Caco-2 (cell line): ENCODE measurements around the gene SCGB2A2. TPM values are rescaled to one million over a fixed set of nuclear protein-coding genes. Genes with fewer than 3 reads are reported as not detected.

Source experiments
- BruUV-seq: library from RNA; stranded (reverse); fragments of 400-500 nt; replicated peaks from 2 replicates; lab custom pipeline; 2021; lab: Mats Ljungman, UMichigan
- CTCF ChIA-PET: fragments of 300-600 bp; sonication (Branson Sonifier 250); formaldehyde crosslinking; loops from one replicate; lab custom pipeline; 2022; ENCODE audit warnings: antibody characterized with exemption; lab: Charles Lee
- POLR2A ChIA-PET: fragments of 300-600 bp; sonication (Branson Sonifier 250); formaldehyde crosslinking; loops from one replicate; lab custom pipeline; 2022; ENCODE audit warnings: antibody characterized with exemption; lab: Charles Lee
- DNase-seq, 2 experiments: peaks; one replicate each; pipeline versions ENCODE4 v3.0.0 to v3.0.0-alpha.2; 2020 to 2022
- H3K27me3 ChIP-seq: replicated peaks from 2 replicates; pipeline ENCODE4 v1.6.0; 2011; ENCODE audit warnings: low read length; ENCODE audit not compliant: control insufficient read depth, insufficient read depth
- H3K36me3 ChIP-seq: 2 replicates; pipeline ENCODE4 v1.5.1; 2011; ENCODE audit warnings: low read length; ENCODE audit not compliant: control insufficient read depth, insufficient read depth
- H3K4me1 ChIP-seq: fragments of 250-450 bp; sonication (Bioruptor Pico); 2 replicates; pipeline ENCODE4 v1.5.1; 2020; ENCODE audit warnings: mild to moderate bottlenecking
- H3K4me3 ChIP-seq: 2 replicates; pipeline ENCODE4 v1.5.1; 2011; ENCODE audit warnings: low read depth, mild to moderate bottlenecking, control low read depth, low read length
- H3K9me3 ChIP-seq: fragments of 250-450 bp; sonication (Bioruptor Pico); 2 replicates; pipeline ENCODE4 v1.5.1; 2020; ENCODE audit warnings: mild to moderate bottlenecking, moderate library complexity
- H3K27ac Mint-ChIP-seq: one replicate; pipeline ENCODE4 v1.8.0; 2022; ENCODE audit warnings: mixed read lengths; ENCODE audit not compliant: unreplicated experiment
- H3K27me3 Mint-ChIP-seq: one replicate; pipeline ENCODE4 v1.8.0; 2022; ENCODE audit warnings: mixed read lengths; ENCODE audit not compliant: insufficient read depth, unreplicated experiment
- H3K36me3 Mint-ChIP-seq: one replicate; pipeline ENCODE4 v1.8.0; 2022; ENCODE audit warnings: mild to moderate bottlenecking, mixed read lengths; ENCODE audit not compliant: insufficient read depth, unreplicated experiment
- H3K4me1 Mint-ChIP-seq: one replicate; pipeline ENCODE4 v1.8.0; 2022; ENCODE audit warnings: low read depth, mixed read lengths; ENCODE audit not compliant: unreplicated experiment
- H3K4me3 Mint-ChIP-seq: one replicate; pipeline ENCODE4 v1.8.0; 2022; ENCODE audit warnings: mild to moderate bottlenecking, moderate library complexity, mixed read lengths; ENCODE audit not compliant: unreplicated experiment
- H3K9me3 Mint-ChIP-seq: one replicate; pipeline ENCODE4 v1.8.0; 2022; ENCODE audit warnings: mixed read lengths; ENCODE audit not compliant: unreplicated experiment
- intact Hi-C: fragments of 100-400 bp; cut with micrococcal nuclease; formaldehyde crosslinking; loops from one replicate; pipeline ENCODE4 v1.10.0; 2022; ENCODE audit not compliant: unreplicated experiment
- total RNA-seq: library from RNA; stranded (reverse); gene quantifications from 2 replicates; pipeline ENCODE4 v1.2.3, GENCODE V29; 2022
- TF ChIP-seq, protein P1 (sequence below), 2 experiments: fragments of 200-600 bp in 1 of 2; IDR thresholded peaks; 1 replicate in 1 of 2; 2 replicates in 1 of 2; pipeline versions ENCODE4 v1.5.1 to v1.8.0; 2011 to 2022; ENCODE audit warnings: antibody characterized with exemption in 1 of 2, control low read depth in 1 of 2, inconsistent platforms in 1 of 2, low read depth in 1 of 2, low read length in 1 of 2, mild to moderate bottlenecking in 1 of 2, moderate library complexity in 1 of 2; ENCODE audit not compliant: insufficient read depth in 1 of 2, severe bottlenecking in 1 of 2, unreplicated experiment in 1 of 2

The SCGB2A2 gene
- total RNA-seq, 1 experiment from 2014 or later, result not detected

DNA sequence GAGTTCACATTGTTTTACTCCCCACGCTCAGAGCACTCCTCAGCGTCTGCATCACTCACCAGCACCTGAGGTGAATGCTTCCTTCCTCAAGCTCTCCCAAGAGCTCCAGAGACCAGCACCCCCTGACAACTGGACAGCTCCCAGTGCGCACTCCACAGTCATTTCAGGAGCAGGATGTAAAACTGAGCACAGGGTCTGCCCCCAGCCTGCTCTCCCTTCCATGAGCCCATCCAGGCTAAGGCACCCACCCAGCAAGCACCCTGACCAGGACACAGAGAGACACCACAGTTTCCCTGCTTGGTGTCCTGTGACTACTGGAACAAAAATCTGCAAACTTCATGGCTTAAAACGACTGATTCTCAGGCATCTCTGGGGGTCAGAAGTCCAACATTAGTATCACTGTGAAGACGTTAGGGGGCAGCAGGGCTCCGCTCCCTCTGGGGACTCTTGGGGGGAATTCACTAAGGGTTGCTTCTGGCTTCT lies 24.6 kb upstream of the SCGB2A2 start:
- DNase-seq, result peak; percentile 73 to 77
- H3K27ac Mint-ChIP-seq, result no peak overlapping the region
- TF ChIP-seq, protein P1, sequence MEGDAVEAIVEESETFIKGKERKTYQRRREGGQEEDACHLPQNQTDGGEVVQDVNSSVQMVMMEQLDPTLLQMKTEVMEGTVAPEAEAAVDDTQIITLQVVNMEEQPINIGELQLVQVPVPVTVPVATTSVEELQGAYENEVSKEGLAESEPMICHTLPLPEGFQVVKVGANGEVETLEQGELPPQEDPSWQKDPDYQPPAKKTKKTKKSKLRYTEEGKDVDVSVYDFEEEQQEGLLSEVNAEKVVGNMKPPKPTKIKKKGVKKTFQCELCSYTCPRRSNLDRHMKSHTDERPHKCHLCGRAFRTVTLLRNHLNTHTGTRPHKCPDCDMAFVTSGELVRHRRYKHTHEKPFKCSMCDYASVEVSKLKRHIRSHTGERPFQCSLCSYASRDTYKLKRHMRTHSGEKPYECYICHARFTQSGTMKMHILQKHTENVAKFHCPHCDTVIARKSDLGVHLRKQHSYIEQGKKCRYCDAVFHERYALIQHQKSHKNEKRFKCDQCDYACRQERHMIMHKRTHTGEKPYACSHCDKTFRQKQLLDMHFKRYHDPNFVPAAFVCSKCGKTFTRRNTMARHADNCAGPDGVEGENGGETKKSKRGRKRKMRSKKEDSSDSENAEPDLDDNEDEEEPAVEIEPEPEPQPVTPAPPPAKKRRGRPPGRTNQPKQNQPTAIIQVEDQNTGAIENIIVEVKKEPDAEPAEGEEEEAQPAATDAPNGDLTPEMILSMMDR (IDR thresholded peaks at IDR 0.05; ENCODE audit: insufficient read depth in 1 of 2, low read depth in 1 of 2, low read length in 1 of 2, severe bottlenecking in 1 of 2, unreplicated experiment in 1 of 2), result peak; percentile 37 to 45
- H3K4me1 Mint-ChIP-seq, result no peaks in the 10 kb centered on the region
- Histone ChIP-seq H3K9me3 (no peaks in the 10 kb centered on the region), H3K4me3 (no peak overlapping the region), H3K4me1 (no peaks in the 10 kb centered on the region), H3K36me3 (no peaks in the 10 kb centered on the region), H3K27me3 (no peaks in the 10 kb centered on the region)
- H3K27me3 Mint-ChIP-seq, result peaks cover 9% of the 10 kb centered on the region
- CTCF ChIA-PET, result interaction anchor here (0.7 kb wide), 2 partner anchors 65 to 136 kb away, joined by 3 read pairs; no protein-coding TSS in a partner anchor
- H3K4me3 Mint-ChIP-seq, result no peak overlapping the region
- peaks cover 15% of the 10 kb centered on the region for H3K9me3 Mint-ChIP-seq
- no peaks in the 10 kb centered on the region for H3K36me3 Mint-ChIP-seq
- intact Hi-C loops, result loop anchor here (1.0 to 5.0 kb wide), 2 partner anchors 52 to 66 kb away; partner anchors contain the start of gene SCGB1D4
- BruUV-seq, result no TSS peak
- POLR2A ChIA-PET, result no interaction called here

DNA sequence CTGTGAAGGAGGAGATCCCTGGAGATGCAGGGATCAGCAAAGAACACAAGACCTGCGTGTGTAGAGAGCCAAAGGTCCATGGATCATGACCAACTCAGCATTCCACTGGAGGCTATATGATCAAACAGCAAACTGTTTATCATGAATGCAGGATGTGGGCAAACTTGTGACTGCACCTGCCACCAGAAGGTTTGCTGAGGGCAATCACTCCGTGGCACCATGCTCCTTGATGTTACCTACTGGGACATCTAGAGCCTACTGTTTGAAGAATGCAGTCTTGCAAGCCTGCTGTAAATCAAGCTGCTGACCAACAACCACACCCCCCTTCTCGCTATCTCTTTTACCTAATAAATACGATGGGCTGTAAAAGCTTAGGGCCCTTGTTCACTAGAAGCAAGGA lies 18.3 kb upstream of the SCGB2A2 start:
- Histone ChIP-seq H3K36me3 (no peaks in the 10 kb centered on the region), H3K4me3 (no peak overlapping the region), H3K27me3 (no peaks in the 10 kb centered on the region), H3K9me3 (peaks cover 17% of the 10 kb centered on the region), H3K4me1 (no peaks in the 10 kb centered on the region)
- intact Hi-C loops, result no loop called here
- H3K36me3 Mint-ChIP-seq, result no peaks in the 10 kb centered on the region
- H3K27me3 Mint-ChIP-seq, result peaks cover 13% of the 10 kb centered on the region
- no TSS peak for BruUV-seq
- POLR2A ChIA-PET, result no interaction called here
- no peak for DNase-seq
- H3K4me3 Mint-ChIP-seq, result no peak overlapping the region
- no peak overlapping the region for H3K27ac Mint-ChIP-seq
- CTCF ChIA-PET, result no interaction called here
- TF ChIP-seq, protein P1 (IDR thresholded peaks at IDR 0.05; ENCODE audit: insufficient read depth in 1 of 2, low read depth in 1 of 2, low read length in 1 of 2, severe bottlenecking in 1 of 2, unreplicated experiment in 1 of 2), result no peak
- H3K9me3 Mint-ChIP-seq, result peaks cover 34% of the 10 kb centered on the region
- H3K4me1 Mint-ChIP-seq, result no peaks in the 10 kb centered on the region

DNA sequence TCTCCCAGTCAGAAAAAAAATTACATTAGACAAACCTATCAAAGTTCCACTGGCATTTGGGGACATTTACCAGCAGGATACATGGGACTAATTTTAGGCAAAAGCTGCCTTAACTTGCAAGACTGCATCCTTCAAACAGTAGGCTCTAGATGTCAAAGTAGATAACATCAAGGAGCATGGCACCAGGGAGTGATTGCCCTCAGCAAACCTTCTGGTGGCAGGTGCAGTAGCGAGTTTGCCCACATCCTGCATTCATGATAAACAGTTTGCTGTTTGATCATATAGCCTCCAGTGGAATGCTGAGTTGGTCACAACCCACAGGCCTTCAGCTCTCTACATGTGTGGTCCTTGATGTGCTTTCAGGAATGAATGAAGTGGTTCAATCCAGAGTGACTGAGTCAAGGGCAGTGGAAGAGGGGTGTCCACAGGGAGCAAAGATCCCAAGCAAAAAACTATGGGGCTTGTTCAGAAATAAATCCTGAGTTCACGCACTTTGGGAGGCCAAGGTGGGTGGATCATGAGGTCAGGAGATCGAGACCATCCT lies 15.9 kb upstream of the SCGB2A2 start:
- H3K36me3 ChIP-seq, result no peaks in the 10 kb centered on the region
- Mint-ChIP-seq H3K4me3 (no peak overlapping the region), H3K27ac (no peak overlapping the region), H3K27me3 (peaks cover 23% of the 10 kb centered on the region), H3K9me3 (peaks cover 34% of the 10 kb centered on the region), H3K36me3 (no peaks in the 10 kb centered on the region), H3K4me1 (no peaks in the 10 kb centered on the region)
- DNase-seq, result no peak
- POLR2A ChIA-PET, result no interaction called here
- CTCF ChIA-PET, result no interaction called here
- H3K4me1 ChIP-seq, result no peaks in the 10 kb centered on the region
- no peaks in the 10 kb centered on the region for H3K27me3 ChIP-seq
- peaks cover 17% of the 10 kb centered on the region for H3K9me3 ChIP-seq
- no TSS peak for BruUV-seq
- TF ChIP-seq, protein P1 (IDR thresholded peaks at IDR 0.05; ENCODE audit: insufficient read depth in 1 of 2, low read depth in 1 of 2, low read length in 1 of 2, severe bottlenecking in 1 of 2, unreplicated experiment in 1 of 2), result no peak
- intact Hi-C loops, result no loop called here
- no peak overlapping the region for H3K4me3 ChIP-seq
